ENCODE results near the gene KCNA2. TPM values are rescaled to one million over a fixed set of nuclear protein-coding genes. Genes with fewer than 3 reads are reported as not detected.

KCNA2 gene
- total RNA-seq = not detected in 2 replicates

GRCh38 chr1:110605901-110606656 is at the start of gene KCNA2:
Gene KCNA2, minus strand, starts transcription at chr1:110606358. Its CDS starts 1,576 bp downstream, at chr1:110604782.

Other genes with a start within 250 kb of the KCNA2 start
- gene SLC16A4, start 215.3 kb downstream of the KCNA2 start, total RNA-seq = 6.8 and 10.3 TPM in 2 replicates
- gene LAMTOR5, start 198.7 kb downstream of the KCNA2 start, total RNA-seq = 60.9 and 75.0 TPM in 2 replicates
- not detected in 2 replicates for gene PROK1, start 155.2 kb downstream of the KCNA2 start, total RNA-seq
- 0.15 TPM in 1 of 2 replicates, not detected in the other for gene KCNA10, start 87.2 kb downstream of the KCNA2 start, total RNA-seq
- gene KCNA3, start 68.6 kb upstream of the KCNA2 start, total RNA-seq = not detected in 2 replicates

Measured in epithelial cell of umbilical artery (primary cell).